GM12801 (cell line): ENCODE data around the gene IL10RB.

Experiments
- CTCF ChIP-seq: IDR thresholded peaks from one replicate; pipeline ENCODE4 v1.5.1; 2011; ENCODE audit warnings: control low read depth; ENCODE audit not compliant: insufficient read length; ENCODE audit errors: extremely low read depth

IL10RB gene

GRCh38 chr21:33262921-33263320, 3.2 kb upstream of the IL10RB start:
- TF ChIP-seq CTCF: no peak

GRCh38 chr21:33264561-33264960, 1.6 kb upstream of the IL10RB start:
- no peak for TF ChIP-seq CTCF

DNA sequence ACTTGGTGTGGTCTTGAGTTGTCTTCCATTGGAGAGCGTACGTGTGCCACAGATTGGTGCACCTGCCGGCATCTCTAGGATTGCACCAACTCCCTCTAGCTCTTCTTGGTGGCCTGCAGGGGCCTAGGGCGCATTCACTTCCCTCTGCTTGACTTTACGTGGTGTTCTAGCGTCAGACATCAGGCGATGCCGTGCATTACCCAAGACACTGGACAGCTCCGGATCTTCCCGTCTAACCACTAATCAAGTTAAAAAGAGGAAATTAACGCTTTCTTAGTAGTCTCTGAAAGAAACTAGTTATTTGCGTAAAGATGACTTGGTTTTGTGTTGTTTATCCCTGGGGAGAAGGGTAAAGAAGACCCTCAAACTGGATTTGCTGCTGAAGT, 510 bp upstream of the IL10RB start:
- TF ChIP-seq CTCF: no peak

- TF ChIP-seq CTCF: no peak
These were observed 595 bp downstream of the IL10RB start for GRCh38 chr21:33266789-33267135.

DNA sequence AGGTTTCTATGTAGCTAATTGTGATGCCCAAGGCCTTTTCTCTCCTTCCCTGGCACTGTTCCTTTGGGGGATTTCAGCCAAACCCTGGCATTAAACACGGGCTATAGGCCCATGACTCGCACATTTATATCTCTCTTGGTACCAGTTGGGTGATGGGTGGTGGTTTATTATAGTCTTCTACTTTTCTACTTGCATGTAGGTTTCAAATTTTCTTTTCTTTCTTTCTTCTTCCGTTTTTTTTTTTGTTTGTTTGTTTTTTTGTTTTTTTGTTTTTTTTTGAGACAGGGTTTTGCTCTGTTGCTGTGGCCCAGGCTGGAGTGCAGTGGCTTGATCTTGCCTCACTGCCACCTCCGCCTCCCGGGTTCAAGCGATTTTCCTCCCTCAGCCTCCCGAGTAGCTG, 1.1 kb downstream of the IL10RB start:
- no peak for TF ChIP-seq CTCF

DNA sequence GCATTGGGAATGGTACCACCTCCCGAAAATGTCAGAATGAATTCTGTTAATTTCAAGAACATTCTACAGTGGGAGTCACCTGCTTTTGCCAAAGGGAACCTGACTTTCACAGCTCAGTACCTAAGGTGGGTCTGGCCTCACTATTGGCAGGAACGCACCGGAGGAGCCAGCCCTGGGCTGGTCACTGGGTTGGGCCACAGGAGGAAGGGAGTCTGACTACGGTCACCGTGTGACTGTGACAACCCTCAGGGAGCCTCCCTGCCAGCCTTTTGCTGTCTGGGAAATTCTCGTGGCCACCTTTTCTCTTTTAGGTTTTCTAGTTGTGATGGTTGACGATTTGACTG, 2.2 kb downstream of the IL10RB start:
- no peak for TF ChIP-seq CTCF

GRCh38 chr21:33268737-33269441, 2.7 kb downstream of the IL10RB start:
- no peak for TF ChIP-seq CTCF

DNA sequence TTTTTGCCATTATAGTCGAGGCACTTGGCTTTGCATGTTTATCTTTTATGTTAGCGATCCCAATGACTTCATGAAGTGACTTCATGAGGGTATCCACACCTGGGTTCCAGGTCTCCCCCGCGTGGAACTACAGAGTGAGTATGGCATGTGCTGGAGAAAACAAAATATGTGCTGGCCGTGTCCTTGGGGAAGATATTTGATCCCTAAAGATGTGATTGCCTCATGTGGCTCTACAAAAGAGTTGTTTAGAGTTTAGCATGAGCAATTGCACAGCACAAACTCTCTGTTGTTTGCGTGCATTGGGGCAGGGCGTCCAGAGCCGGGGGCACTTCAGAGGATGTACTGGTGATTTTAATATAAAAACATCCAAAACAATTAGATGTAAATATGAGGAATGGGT, 4.8 kb downstream of the IL10RB start:
- no peak for TF ChIP-seq CTCF
